Chondrocyte (in vitro differentiated cells): Measurements from ENCODE around the gene PCDH8. TPM values are rescaled to one million over a fixed set of nuclear protein-coding genes. Genes with fewer than 3 reads are reported as not detected.

ENCODE experiments used
- DNase-seq: peaks from one replicate; pipeline ENCODE4 v3.0.0; 2021; ENCODE audit warnings: mixed read lengths, low spot score
- H3K27ac Mint-ChIP-seq: one replicate; pipeline ENCODE4 v1.8.0; 2021; ENCODE audit warnings: mild to moderate bottlenecking, moderate library complexity, mixed read lengths; ENCODE audit not compliant: unreplicated experiment
- H3K27me3 Mint-ChIP-seq: 2 replicates; pipeline ENCODE4 v1.8.0; 2021; ENCODE audit warnings: low read depth, mixed read lengths
- H3K36me3 Mint-ChIP-seq: 2 replicates; pipeline ENCODE4 v1.8.0; 2021; ENCODE audit warnings: low read depth, mixed read lengths
- H3K4me1 Mint-ChIP-seq: 2 replicates; pipeline ENCODE4 v1.8.0; 2021; ENCODE audit warnings: low read depth, mild to moderate bottlenecking, mixed read lengths
- H3K4me3 Mint-ChIP-seq: one replicate; pipeline ENCODE4 v1.8.0; 2021; ENCODE audit warnings: mild to moderate bottlenecking, moderate library complexity, mixed read lengths; ENCODE audit not compliant: unreplicated experiment
- H3K9me3 Mint-ChIP-seq: 2 replicates; pipeline ENCODE4 v1.8.0; 2021; ENCODE audit warnings: low read depth, mixed read lengths
- total RNA-seq: library from RNA; stranded (reverse); gene quantifications from 3 replicates; pipeline ENCODE4 v1.2.1, GENCODE V29; 2021
- TF ChIP-seq, protein P1 (sequence below): fragments of 200-600 bp; sonication (generic); IDR thresholded peaks from 2 replicates; pipeline ENCODE4 v1.5.0; 2021; ENCODE audit warnings: antibody characterized with exemption, mild to moderate bottlenecking, moderate library complexity

The PCDH8 gene
- total RNA-seq, 1 donor from 2014 or later: not detected

DNA sequence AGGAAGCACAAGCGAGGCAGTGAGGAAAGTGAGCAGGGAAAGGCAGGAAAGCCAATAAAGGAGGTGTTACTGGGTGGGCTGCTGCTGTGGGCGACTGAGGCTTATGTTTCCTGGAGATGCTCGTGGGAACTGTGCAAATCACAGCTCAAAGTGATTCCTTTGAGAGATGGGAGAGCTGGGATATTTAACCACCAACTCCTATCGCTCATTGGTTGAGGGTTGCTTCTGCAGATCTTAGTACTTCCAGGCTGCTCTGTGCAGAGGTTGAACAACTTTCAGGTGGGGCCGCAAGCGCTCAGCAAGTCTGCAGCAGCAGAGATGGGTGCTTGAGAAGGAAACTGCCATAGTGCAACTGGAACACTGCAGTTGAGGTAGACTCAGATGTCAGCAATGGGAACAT, 8.4 kb downstream of the PCDH8 start:
- H3K27me3 Mint-ChIP-seq: peaks cover 54% of the 10 kb centered on the region
- H3K27ac Mint-ChIP-seq: no peak overlapping the region
- H3K36me3 Mint-ChIP-seq: peaks cover under 1% of the 10 kb centered on the region
- TF ChIP-seq, protein P1, sequence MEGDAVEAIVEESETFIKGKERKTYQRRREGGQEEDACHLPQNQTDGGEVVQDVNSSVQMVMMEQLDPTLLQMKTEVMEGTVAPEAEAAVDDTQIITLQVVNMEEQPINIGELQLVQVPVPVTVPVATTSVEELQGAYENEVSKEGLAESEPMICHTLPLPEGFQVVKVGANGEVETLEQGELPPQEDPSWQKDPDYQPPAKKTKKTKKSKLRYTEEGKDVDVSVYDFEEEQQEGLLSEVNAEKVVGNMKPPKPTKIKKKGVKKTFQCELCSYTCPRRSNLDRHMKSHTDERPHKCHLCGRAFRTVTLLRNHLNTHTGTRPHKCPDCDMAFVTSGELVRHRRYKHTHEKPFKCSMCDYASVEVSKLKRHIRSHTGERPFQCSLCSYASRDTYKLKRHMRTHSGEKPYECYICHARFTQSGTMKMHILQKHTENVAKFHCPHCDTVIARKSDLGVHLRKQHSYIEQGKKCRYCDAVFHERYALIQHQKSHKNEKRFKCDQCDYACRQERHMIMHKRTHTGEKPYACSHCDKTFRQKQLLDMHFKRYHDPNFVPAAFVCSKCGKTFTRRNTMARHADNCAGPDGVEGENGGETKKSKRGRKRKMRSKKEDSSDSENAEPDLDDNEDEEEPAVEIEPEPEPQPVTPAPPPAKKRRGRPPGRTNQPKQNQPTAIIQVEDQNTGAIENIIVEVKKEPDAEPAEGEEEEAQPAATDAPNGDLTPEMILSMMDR: no peak
- DNase-seq: no peak
- H3K4me1 Mint-ChIP-seq: no peaks in the 10 kb centered on the region
- H3K9me3 Mint-ChIP-seq: peaks cover 1% of the 10 kb centered on the region
- no peak overlapping the region for H3K4me3 Mint-ChIP-seq

DNA sequence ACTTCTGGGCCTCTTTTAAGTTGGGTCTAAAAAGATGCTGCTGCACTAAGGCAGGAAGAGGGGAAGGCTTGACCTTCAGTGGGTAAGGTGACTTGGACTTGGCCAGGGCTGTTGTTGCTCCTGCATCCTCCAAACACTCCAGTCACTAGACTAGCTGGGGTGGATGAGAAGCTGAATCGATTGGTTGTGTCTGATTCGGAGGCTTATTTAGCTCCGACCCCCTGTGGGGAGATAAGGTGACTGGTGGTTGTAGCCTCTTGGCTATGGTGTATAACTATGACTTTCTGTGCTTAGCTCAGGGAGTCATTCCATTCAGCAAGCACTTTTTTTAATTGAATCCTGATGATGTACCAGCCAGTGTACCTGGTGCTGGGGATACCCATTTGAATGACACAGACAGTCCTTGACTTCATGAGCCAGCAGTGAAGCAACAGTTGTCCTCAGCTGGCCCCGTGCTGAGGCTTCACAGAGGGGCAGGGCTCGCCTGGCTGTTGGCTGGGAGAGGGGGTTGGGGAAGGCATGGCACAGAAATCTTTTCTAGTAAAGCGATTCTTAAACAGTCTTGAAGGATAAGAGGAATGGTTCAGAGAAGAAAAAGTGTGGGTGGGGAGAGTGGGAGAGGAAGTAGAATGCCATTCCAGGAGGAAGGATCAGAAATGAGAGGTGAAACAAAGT, 9.9 kb downstream of the PCDH8 start:
- TF ChIP-seq, protein P1: no peak
- Mint-ChIP-seq H3K36me3 (no peaks in the 10 kb centered on the region), H3K4me3 (no peak overlapping the region), H3K9me3 (no peaks in the 10 kb centered on the region), H3K4me1 (no peaks in the 10 kb centered on the region), H3K27me3 (peaks cover 43% of the 10 kb centered on the region), H3K27ac (no peak overlapping the region)
- DNase-seq: no peak

DNA sequence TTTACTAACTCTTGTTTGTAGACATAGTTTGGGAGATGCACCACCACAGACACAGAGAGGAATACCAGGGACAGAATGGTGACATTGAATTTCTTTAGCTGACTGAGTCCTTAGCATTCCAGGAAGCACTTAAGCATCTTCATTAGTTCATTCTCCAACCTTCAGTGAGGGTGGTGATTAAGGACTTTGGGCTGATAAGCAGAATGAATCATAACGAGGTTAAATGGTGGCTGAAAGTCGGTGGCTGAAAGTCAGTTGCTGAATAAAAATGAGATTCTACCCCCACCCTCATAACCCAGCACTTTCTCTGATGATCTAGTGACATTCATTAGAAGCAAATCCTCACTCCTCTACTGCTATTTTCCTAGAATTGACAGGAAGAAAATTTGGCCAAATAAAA, 10.6 kb downstream of the PCDH8 start:
- no peaks in the 10 kb centered on the region for H3K4me1 Mint-ChIP-seq
- H3K4me3 Mint-ChIP-seq: no peak overlapping the region
- no peaks in the 10 kb centered on the region for H3K36me3 Mint-ChIP-seq
- TF ChIP-seq, protein P1: no peak
- H3K27ac Mint-ChIP-seq: no peak overlapping the region
- no peak for DNase-seq
- peaks cover 36% of the 10 kb centered on the region for H3K27me3 Mint-ChIP-seq
- H3K9me3 Mint-ChIP-seq: no peaks in the 10 kb centered on the region

DNA sequence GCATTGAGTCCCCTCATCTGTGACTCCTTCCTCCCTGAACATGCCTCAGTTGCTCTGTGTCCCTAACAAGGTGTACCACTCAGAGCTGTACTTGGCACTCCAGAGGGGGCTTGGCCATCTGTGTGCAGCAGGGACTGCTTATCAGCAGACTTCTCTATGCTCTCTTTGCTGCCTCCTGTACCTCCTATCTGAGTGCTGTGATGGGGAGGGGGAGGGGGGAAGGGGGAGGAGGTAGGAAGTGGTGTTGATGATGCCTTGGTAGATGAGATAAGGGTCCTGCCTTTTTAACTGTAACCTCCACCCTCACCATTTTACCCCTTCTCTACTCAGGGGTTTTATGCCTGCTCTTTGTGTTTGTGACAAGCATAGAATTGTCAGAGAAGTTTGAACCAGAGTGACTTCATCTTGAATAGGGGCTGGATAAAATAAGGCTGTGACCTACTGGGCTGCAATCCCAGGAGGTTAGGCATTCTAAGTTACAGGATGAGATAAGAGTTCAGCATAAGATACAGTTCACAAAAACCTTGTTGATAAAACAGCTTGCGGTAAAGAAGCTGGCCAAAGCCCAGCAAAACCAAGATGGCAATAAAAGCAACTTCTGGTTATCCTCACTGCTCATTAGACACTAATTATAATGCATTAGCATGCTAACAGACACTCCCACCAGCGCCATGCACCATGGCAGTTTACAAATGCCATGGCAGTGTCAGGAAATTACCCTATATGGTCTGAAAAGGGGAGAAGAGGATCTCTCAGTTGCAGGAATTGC, 13.2 kb downstream of the PCDH8 start:
- Mint-ChIP-seq H3K4me1 (peaks cover 2% of the 10 kb centered on the region), H3K27me3 (peaks cover 18% of the 10 kb centered on the region)

DNA sequence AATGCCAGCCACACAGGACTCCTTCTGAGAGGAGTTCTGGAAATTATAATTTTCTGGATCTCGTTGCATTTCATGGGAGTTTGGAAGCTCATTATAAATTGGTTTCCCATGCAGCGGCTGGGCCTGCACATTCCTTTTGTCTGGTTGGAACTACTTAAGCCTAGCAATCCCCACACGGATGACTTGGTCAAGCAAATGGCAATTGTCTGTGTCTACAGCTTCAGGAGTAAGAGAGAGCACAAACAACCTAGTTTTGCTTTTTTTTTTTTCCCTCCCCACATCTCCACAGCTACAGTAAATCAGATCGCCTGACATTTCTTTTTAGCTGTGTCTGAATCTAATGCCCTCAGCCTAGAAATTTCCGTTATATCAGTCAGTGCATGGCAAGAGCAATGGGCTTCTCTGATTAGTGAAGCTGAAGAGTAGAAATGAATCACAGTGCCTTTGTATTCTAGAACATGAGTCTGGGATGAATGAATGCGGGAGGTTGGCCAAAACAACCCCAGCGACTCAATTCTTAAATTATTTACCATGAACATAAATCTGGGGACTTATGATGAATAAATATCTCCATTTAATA, 15.1 kb downstream of the PCDH8 start:
- no peaks in the 10 kb centered on the region for H3K36me3 Mint-ChIP-seq
- H3K4me3 Mint-ChIP-seq: no peak overlapping the region
- H3K4me1 Mint-ChIP-seq: peaks cover 2% of the 10 kb centered on the region
- H3K27ac Mint-ChIP-seq: no peak overlapping the region
- no peak for DNase-seq
- H3K9me3 Mint-ChIP-seq: no peaks in the 10 kb centered on the region
- TF ChIP-seq, protein P1: no peak
- peaks cover 7% of the 10 kb centered on the region for H3K27me3 Mint-ChIP-seq

More for the DNA sequence above, 13.2 kb downstream of the PCDH8 start:
- TF ChIP-seq, protein P1: no peak
- DNase-seq: no peak
- Mint-ChIP-seq H3K9me3 (no peaks in the 10 kb centered on the region), H3K27ac (no peak overlapping the region), H3K4me3 (no peak overlapping the region), H3K36me3 (no peaks in the 10 kb centered on the region)
